H1 (cell line): Measurements from ENCODE around the gene UGT1A9. TPM values are rescaled to one million over a fixed set of nuclear protein-coding genes. Genes with fewer than 3 reads are reported as not detected.

Experiments used
- CTCF ChIA-PET: fragments of 300-600 bp; sonication (Branson Sonifier 250); formaldehyde crosslinking; loops from one replicate; lab custom pipeline; 2021; ENCODE audit not compliant: partially characterized antibody; lab: Charles Lee
- POLR2A ChIA-PET: fragments of 300-600 bp; sonication (Branson Sonifier 250); formaldehyde crosslinking; loops from one replicate; lab custom pipeline; 2021; ENCODE audit warnings: inconsistent platforms; ENCODE audit not compliant: partially characterized antibody; lab: Charles Lee
- DNase-seq, 2 experiments: peaks; one replicate each; pipeline versions ENCODE4 v3.0.0 to v3.0.0-alpha.2; 2010 to 2022; ENCODE audit warnings: low spot score in 2 of 2, low read depth in 1 of 2, mixed read lengths in 1 of 2
- FAIRE-seq: peaks from 2 replicates; lab custom pipeline; 2011; peaks lifted over from hg19 to GRCh38; lab: Jason Lieb, UNC
- H2AFZ ChIP-seq: 2 replicates; pipeline ENCODE4 v1.8.1; 2012; ENCODE audit warnings: low read length, inconsistent platforms
- H2AK5ac ChIP-seq: 2 replicates; pipeline ENCODE4 v1.6.1; 2013; ENCODE audit warnings: low read depth, low read length
- H2BK120ac ChIP-seq: replicated peaks from 2 replicates; pipeline ENCODE3; 2013; ENCODE audit warnings: low read depth, low read length, inconsistent platforms
- H2BK12ac ChIP-seq: 2 replicates; pipeline ENCODE4 v1.6.1; 2013; ENCODE audit warnings: low read depth, low read length
- H2BK15ac ChIP-seq: 2 replicates; pipeline ENCODE4 v1.6.1; 2013; ENCODE audit warnings: low read length
- H2BK20ac ChIP-seq: 2 replicates; pipeline ENCODE4 v1.6.1; 2013; ENCODE audit warnings: low read length
- H2BK5ac ChIP-seq: 2 replicates; pipeline ENCODE4 v1.6.1; 2013; ENCODE audit warnings: low read depth, low read length
- H3K14ac ChIP-seq: 2 replicates; pipeline ENCODE4 v1.6.1; 2013; ENCODE audit warnings: inconsistent platforms; ENCODE audit not compliant: insufficient read length
- H3K18ac ChIP-seq: 2 replicates; pipeline ENCODE4 v1.6.1; 2013; ENCODE audit warnings: low read length; ENCODE audit errors: extremely low read depth
- H3K23ac ChIP-seq: 2 replicates; pipeline ENCODE4 v1.6.1; 2013; ENCODE audit warnings: inconsistent platforms; ENCODE audit not compliant: insufficient read length
- H3K23me2 ChIP-seq: 2 replicates; pipeline ENCODE4 v1.6.1; 2013; ENCODE audit warnings: low read depth, low read length
- H3K27ac ChIP-seq: 2 replicates; pipeline ENCODE4 v1.6.1; 2011; ENCODE audit warnings: low read depth, low read length, inconsistent platforms
- H3K27me3 ChIP-seq, 4 experiments: replicated peaks in 1 of 4; 1 replicate in 1 of 4; 2 replicates in 3 of 4; pipeline versions ENCODE4 v1.6.1 to v1.8.1; 2011 to 2013; ENCODE audit warnings: low read length in 3 of 4, mild to moderate bottlenecking in 3 of 4, inconsistent platforms in 2 of 4, mixed read lengths in 2 of 4, moderate library complexity in 1 of 4; ENCODE audit not compliant: control insufficient read depth in 3 of 4, insufficient read depth in 3 of 4; ENCODE audit errors: extremely low read depth in 1 of 4
- H3K36me3 ChIP-seq, 4 experiments: 2 replicates each; pipeline versions ENCODE4 v1.6.1 to v1.8.1; 2011 to 2013; ENCODE audit warnings: mild to moderate bottlenecking in 4 of 4, low read length in 3 of 4, moderate library complexity in 2 of 4, control low read depth in 1 of 4, inconsistent platforms in 1 of 4; ENCODE audit not compliant: insufficient read depth in 4 of 4, control insufficient read depth in 2 of 4
- H3K4ac ChIP-seq: replicated peaks from 2 replicates; pipeline ENCODE3; 2013; ENCODE audit warnings: low read length, low read depth, mixed read lengths, inconsistent platforms; ENCODE audit not compliant: insufficient read length
- H3K4me1 ChIP-seq, 4 experiments: replicated peaks in 1 of 4; 1 replicate in 1 of 4; 2 replicates in 3 of 4; pipeline versions ENCODE4 v1.6.1 to v1.8.1; 2011 to 2013; ENCODE audit warnings: low read length in 3 of 4, inconsistent platforms in 2 of 4, mixed read lengths in 1 of 4; ENCODE audit not compliant: insufficient read depth in 4 of 4, control insufficient read depth in 3 of 4
- H3K4me2 ChIP-seq, 2 experiments: 2 replicates each; pipeline versions ENCODE4 v1.6.1 to v1.8.1; 2011 to 2013; ENCODE audit warnings: low read depth in 2 of 2, low read length in 2 of 2, control low read depth in 1 of 2, inconsistent platforms in 1 of 2, mild to moderate bottlenecking in 1 of 2; ENCODE audit not compliant: insufficient read depth in 1 of 2
- H3K4me3 ChIP-seq, 4 experiments: fragments of 200-600, 300-600 bp in 1 of 4; sonication (generic), shearing (Covaris generic), sonication (Bioruptor Twin) in 1 of 4; 2 replicates each; pipeline versions ENCODE4 v1.5.1 to v1.8.1; 2011 to 2016; ENCODE audit warnings: low read length in 4 of 4, low read depth in 3 of 4, control low read depth in 2 of 4, inconsistent platforms in 2 of 4, mild to moderate bottlenecking in 2 of 4, mixed read lengths in 1 of 4, moderate library complexity in 1 of 4; ENCODE audit not compliant: insufficient read depth in 2 of 4; ENCODE audit errors: extremely low read depth in 1 of 4
- H3K56ac ChIP-seq: replicated peaks from 2 replicates; pipeline ENCODE3; 2013; ENCODE audit warnings: low read depth, mild to moderate bottlenecking, mixed read lengths, low read length, inconsistent platforms; ENCODE audit not compliant: insufficient read length
- H3K79me1 ChIP-seq: 2 replicates; pipeline ENCODE4 v1.6.1; 2013; ENCODE audit warnings: low read depth, low read length, control low read depth
- H3K79me2 ChIP-seq, 2 experiments: 2 replicates each; pipeline versions ENCODE4 v1.6.1 to v1.8.1; 2012 to 2013; ENCODE audit warnings: low read length in 2 of 2, mild to moderate bottlenecking in 2 of 2, inconsistent platforms in 1 of 2; ENCODE audit not compliant: insufficient read depth in 2 of 2, control insufficient read depth in 1 of 2
- H3K9ac ChIP-seq, 4 experiments: replicated peaks in 1 of 4; 1 replicate in 1 of 4; 2 replicates in 3 of 4; pipeline versions ENCODE4 v1.6.1 to v1.8.1; 2011 to 2013; ENCODE audit warnings: low read depth in 3 of 4, low read length in 3 of 4, control low read depth in 2 of 4, mild to moderate bottlenecking in 2 of 4, moderate library complexity in 2 of 4, inconsistent platforms in 1 of 4; ENCODE audit errors: extremely low read depth in 1 of 4
- H3K9me3 ChIP-seq, 2 experiments: 2 replicates each; pipeline versions ENCODE4 v1.6.1 to v1.8.1; 2012 to 2013; ENCODE audit warnings: mild to moderate bottlenecking in 2 of 2, moderate library complexity in 2 of 2, control low read depth in 1 of 2, inconsistent platforms in 1 of 2, low read depth in 1 of 2, low read length in 1 of 2, mixed read lengths in 1 of 2; ENCODE audit not compliant: insufficient read depth in 2 of 2
- H4K20me1 ChIP-seq, 2 experiments: replicated peaks in 1 of 2; 2 replicates each; pipeline versions ENCODE3 to v1.8.1; 2011 to 2013; ENCODE audit warnings: inconsistent platforms in 2 of 2, low read length in 2 of 2, mild to moderate bottlenecking in 1 of 2; ENCODE audit not compliant: insufficient read depth in 2 of 2, control insufficient read depth in 1 of 2
- H4K5ac ChIP-seq: 2 replicates; pipeline ENCODE4 v1.6.1; 2013; ENCODE audit warnings: low read length, low read depth, mixed read lengths, inconsistent platforms; ENCODE audit not compliant: insufficient read length
- H4K8ac ChIP-seq: 2 replicates; pipeline ENCODE4 v1.8.0; 2013; ENCODE audit warnings: mild to moderate bottlenecking, moderate library complexity, low read length, inconsistent platforms; ENCODE audit not compliant: insufficient read depth; ENCODE audit errors: extremely low read depth
- H4K91ac ChIP-seq: replicated peaks from 2 replicates; pipeline ENCODE3; 2013; ENCODE audit warnings: low read length, mixed read lengths, inconsistent platforms; ENCODE audit not compliant: insufficient read length
- BACH1 ChIP-seq: IDR thresholded peaks from 2 replicates; pipeline ENCODE4 v1.6.1; 2012; ENCODE audit warnings: low read length, improper control_type of control experiment
- CHD2 ChIP-seq: IDR thresholded peaks from 2 replicates; pipeline ENCODE4 v1.6.1; 2012; ENCODE audit warnings: low read length, improper control_type of control experiment
- GTF2F1 ChIP-seq: IDR thresholded peaks from 2 replicates; pipeline ENCODE4 v1.6.1; 2012; ENCODE audit warnings: low read depth, low read length, improper control_type of control experiment, borderline replicate concordance
- POLR2A ChIP-seq, 2 experiments: IDR thresholded peaks; 1 replicate in 1 of 2; 2 replicates in 1 of 2; pipeline ENCODE4 v1.6.1; 2011; ENCODE audit warnings: low read depth in 2 of 2, low read length in 2 of 2, mild to moderate bottlenecking in 2 of 2; ENCODE audit errors: control extremely low read depth in 1 of 2
- POU5F1 ChIP-seq: IDR thresholded peaks from 2 replicates; pipeline ENCODE4 v1.6.1; 2011; ENCODE audit warnings: low read depth, mild to moderate bottlenecking, low read length, moderate library complexity
- SIN3A ChIP-seq, 2 experiments: IDR thresholded peaks in 1 of 2; conservative IDR thresholded peaks in 1 of 2; 2 replicates each; pipeline ENCODE4 v1.6.1; 2011 to 2012; ENCODE audit warnings: low read length in 2 of 2, improper control_type of control experiment in 1 of 2, low read depth in 1 of 2, mild to moderate bottlenecking in 1 of 2
- SIX5 ChIP-seq: IDR thresholded peaks from 2 replicates; pipeline ENCODE4 v1.6.1; 2011; ENCODE audit warnings: mild to moderate bottlenecking, low read depth, low read length
- SP2 ChIP-seq: IDR thresholded peaks from 2 replicates; pipeline ENCODE4 v1.6.1; 2012; ENCODE audit warnings: mild to moderate bottlenecking, low read length, inconsistent platforms
- SUZ12 ChIP-seq: fragments of 200-600 bp; sonication (generic); IDR thresholded peaks from 2 replicates; pipeline ENCODE4 v1.6.1; 2012; ENCODE audit warnings: mild to moderate bottlenecking, inconsistent platforms, low read length, moderate library complexity, mixed read lengths
- TAF1 ChIP-seq: IDR thresholded peaks from 2 replicates; pipeline ENCODE4 v1.6.1; 2011; ENCODE audit warnings: mild to moderate bottlenecking, low read depth, low read length
- TCF12 ChIP-seq: IDR thresholded peaks from 2 replicates; pipeline ENCODE4 v1.6.1; 2011; ENCODE audit warnings: low read depth, mild to moderate bottlenecking, low read length
- WGBS, 2 experiments: shearing (Covaris generic) in 1 of 2; methylation state at CpG; one replicate each; pipeline versions ENCODE4 v1.1.6 to v1.1.7; 2013 to 2015; ENCODE audit warnings: low lambda C conversion rate in 2 of 2, mixed read lengths in 2 of 2, inconsistent platforms in 1 of 2, low coverage in 1 of 2, missing lambda C conversion rate in 1 of 2; ENCODE audit not compliant: insufficient replicate concordance in 2 of 2, insufficient coverage in 1 of 2, insufficient read length in 1 of 2; ENCODE audit errors: extremely low coverage in 1 of 2, missing lambda C conversion rate in 1 of 2; 5-methylcytosine and 5-hydroxymethylcytosine counted together
- polyA plus RNA-seq, 7 experiments: library from polyadenylated mRNA; depleted of rRNA in 3 of 7; stranded (reverse) in 5 of 7; unstranded in 2 of 7; fragments of >200 nt in 5 of 7; fragments of 200-250 nt in 2 of 7; gene quantifications; 1 replicate in 5 of 7; 2 replicates in 1 of 7; 4 replicates in 1 of 7; pipeline versions ENCODE4 v1.2.1 to v1.2.3, GENCODE V29; 2011 to 2013; ENCODE audit warnings: missing spikeins in 2 of 7, mixed read lengths in 2 of 7
- total RNA-seq: library from RNA; stranded (reverse); fragmentation: NEBNext Ultra II Directional; extraction: Animal tissue kit (Norgen Biotek cat#: 25700); gene quantifications from 2 replicates; pipeline ENCODE4 v1.2.1, GENCODE V29; 2021
- TF ChIP-seq, protein P1 (sequence below): IDR thresholded peaks from 2 replicates; pipeline ENCODE4 v1.6.1; 2012; ENCODE audit warnings: inconsistent platforms

Gene UGT1A9
- total and polyA plus RNA-seq, 2 of the 8 experiments (the other 6 are each of a cell fraction or from before 2014, with no cell fraction given) = not detected

DNA sequence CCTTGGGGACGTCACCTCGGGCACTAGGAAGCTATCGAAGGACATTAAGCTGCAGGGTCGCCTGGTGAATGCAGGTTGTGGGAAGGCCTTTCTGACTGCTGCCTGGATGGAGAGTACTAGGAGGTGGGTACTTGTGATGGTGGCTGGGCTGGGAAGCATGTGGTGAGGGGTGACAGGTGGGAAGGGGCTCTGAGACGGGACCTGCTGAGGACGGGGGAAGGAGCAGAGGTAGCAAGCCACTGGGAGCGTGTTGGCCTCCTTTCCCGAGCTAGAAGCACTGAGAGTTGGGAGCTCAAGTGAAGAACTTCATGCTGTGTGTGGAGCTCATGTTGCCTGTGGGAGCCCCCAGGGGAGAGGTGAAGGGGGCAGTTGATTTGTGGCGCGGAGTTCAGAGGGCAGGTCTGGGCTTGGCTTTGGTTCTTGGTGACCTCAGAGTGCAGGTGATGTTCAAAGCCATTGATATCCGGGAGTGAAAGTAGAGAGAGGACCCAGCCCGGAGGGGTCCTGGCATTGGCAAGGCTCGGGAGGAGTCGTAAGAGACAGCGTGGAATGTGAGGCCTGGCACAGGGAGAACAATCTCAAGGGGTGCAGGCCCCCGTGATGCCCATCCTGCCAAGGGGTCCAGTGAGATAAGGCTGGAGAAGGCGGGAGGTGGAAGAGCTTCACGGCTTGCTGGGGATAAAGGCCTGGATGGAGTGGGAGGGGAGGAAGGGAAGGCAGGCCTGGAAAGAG, 119.6 kb downstream of the UGT1A9 start:
- H3K18ac ChIP-seq = no peak overlapping the region
- H3K79me1 ChIP-seq = no peaks in the 10 kb centered on the region
- 93% methylated on average over 18 of the region's 18 CpGs; no CpG with 5 or more reads in 1 of the 2 experiments for WGBS, 2 experiments
- H3K23ac ChIP-seq = no peak overlapping the region
- no peak overlapping the region for H2BK12ac ChIP-seq
- no peak overlapping the region for H3K4ac ChIP-seq
- H4K91ac ChIP-seq = no peak overlapping the region
- H3K36me3 ChIP-seq = no peaks in the 10 kb centered on the region
- no peak overlapping the region for H3K4me3 ChIP-seq
- no peak overlapping the region for H2BK5ac ChIP-seq
- no peaks in the 10 kb centered on the region for H3K23me2 ChIP-seq
- no peak overlapping the region for H3K14ac ChIP-seq
- peaks cover 0 to 5% of the 10 kb centered on the region in 2 experiments; a peak in 1 of 4 replicates for H3K9me3 ChIP-seq
- H4K8ac ChIP-seq = no peak overlapping the region
- no peak overlapping the region for H2BK20ac ChIP-seq
- H4K5ac ChIP-seq = no peak overlapping the region
- H3K27ac ChIP-seq = no peak overlapping the region
- H2AFZ ChIP-seq = no peak overlapping the region
- no peaks in the 10 kb centered on the region for H3K4me1 ChIP-seq
- H2AK5ac ChIP-seq = no peak overlapping the region
- H3K56ac ChIP-seq = no peak overlapping the region
- ChIA-PET CTCF (no interaction called here), POLR2A (interaction anchor here (1.4 kb wide), 1 partner anchor 63 kb away, joined by 3 read pairs; the partner anchor contains the start of gene HJURP)
- H3K27me3 ChIP-seq = no peaks in the 10 kb centered on the region
- no peaks in the 10 kb centered on the region for H4K20me1 ChIP-seq
- H2BK15ac ChIP-seq = no peak overlapping the region
- no peak overlapping the region for H3K4me2 ChIP-seq
- H3K79me2 ChIP-seq = no peaks in the 10 kb centered on the region
- FAIRE-seq (no peak), DNase-seq (peak in 1 of 2 experiments; percentile 27)
- no peak overlapping the region for H2BK120ac ChIP-seq
- H3K9ac ChIP-seq = no peak overlapping the region
- TF ChIP-seq SIN3A (conservative IDR thresholded peaks at IDR 0.05 in 1 of 2, IDR thresholded peaks at IDR 0.05 in 1 of 2; ENCODE audit: low read depth in 1 of 2, low read length in 2 of 2) (no peak), CHD2 (no peak), POLR2A (IDR thresholded peaks at IDR 0.05; ENCODE audit: control extremely low read depth in 1 of 2, low read depth in 2 of 2, low read length in 2 of 2) (no peak), POU5F1 (no peak), SP2 (no peak), SUZ12 (no peak), SIX5 (no peak), TCF12 (no peak), TAF1 (no peak), GTF2F1 (no peak), BACH1 (no peak)
- TF ChIP-seq, protein P1, sequence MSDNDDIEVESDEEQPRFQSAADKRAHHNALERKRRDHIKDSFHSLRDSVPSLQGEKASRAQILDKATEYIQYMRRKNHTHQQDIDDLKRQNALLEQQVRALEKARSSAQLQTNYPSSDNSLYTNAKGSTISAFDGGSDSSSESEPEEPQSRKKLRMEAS = no peak
